LNCaP clone FGC (cell line): ENCODE results near the gene NAALADL2.

Experiments used
- DNase-seq: peaks from one replicate; pipeline ENCODE4 v3.0.0-alpha.2; 2011; ENCODE audit warnings: low read depth
- H3K4me3 ChIP-seq: 2 replicates; pipeline ENCODE4 v1.5.1; 2011; ENCODE audit warnings: mild to moderate bottlenecking, low read depth, low read length, control low read depth
- CTCF ChIP-seq: IDR thresholded peaks from 2 replicates; pipeline ENCODE4 v1.5.1; 2012; ENCODE audit warnings: mild to moderate bottlenecking; ENCODE audit not compliant: control insufficient read depth, insufficient read depth; ENCODE audit errors: extremely low read depth

Gene NAALADL2

GRCh38 chr3:175489406-175489805 lies 630.3 kb downstream of the NAALADL2 start:
- TF ChIP-seq CTCF, result no peak
- no peak for DNase-seq
- no peak overlapping the region for H3K4me3 ChIP-seq

DNA sequence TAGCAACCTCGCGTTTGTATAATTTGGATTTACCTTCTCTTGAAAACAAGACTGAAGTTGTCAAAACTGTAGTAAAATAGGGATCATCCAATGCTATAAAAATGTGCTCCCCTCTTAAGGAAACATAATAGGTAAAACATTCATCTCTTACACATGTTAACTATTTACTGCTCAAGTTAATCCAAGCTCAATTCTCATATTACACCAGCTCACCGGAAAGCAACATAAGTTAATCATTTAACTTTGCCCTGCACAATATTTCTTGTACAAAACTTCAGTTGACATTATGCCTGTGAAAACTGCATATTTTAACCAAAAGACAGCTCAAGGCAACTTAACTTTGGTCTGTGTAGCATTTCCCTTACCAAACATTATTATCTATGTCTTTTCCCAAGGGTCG lies 634.2 kb downstream of the NAALADL2 start:
- no peak for TF ChIP-seq CTCF
- no peak for DNase-seq
- H3K4me3 ChIP-seq, result no peak overlapping the region

GRCh38 chr3:175495331-175495730 lies 636.2 kb downstream of the NAALADL2 start:
- DNase-seq, result no peak
- H3K4me3 ChIP-seq, result no peak overlapping the region
- no peak for TF ChIP-seq CTCF

GRCh38 chr3:175502155-175502554 lies 643.0 kb downstream of the NAALADL2 start:
- TF ChIP-seq CTCF, result no peak
- no peak for DNase-seq
- no peak overlapping the region for H3K4me3 ChIP-seq

- TF ChIP-seq CTCF, result no peak
- no peak overlapping the region for H3K4me3 ChIP-seq
- DNase-seq, result no peak
These were observed 652.2 kb downstream of the NAALADL2 start for GRCh38 chr3:175511219-175511785.

GRCh38 chr3:175512700-175513099 lies 653.6 kb downstream of the NAALADL2 start:
- no peak for DNase-seq
- TF ChIP-seq CTCF, result no peak
- no peak overlapping the region for H3K4me3 ChIP-seq

GRCh38 chr3:175518459-175518858 lies 659.3 kb downstream of the NAALADL2 start:
- TF ChIP-seq CTCF, result no peak
- DNase-seq, result no peak
- no peak overlapping the region for H3K4me3 ChIP-seq
